ENCODE results near the gene SPOCK3. TPM values are rescaled to one million over a fixed set of nuclear protein-coding genes. Genes with fewer than 3 reads are reported as not detected.

The SPOCK3 gene
- total and polyA plus RNA-seq, 3 experiments from 2014 or later: not detected

DNA sequence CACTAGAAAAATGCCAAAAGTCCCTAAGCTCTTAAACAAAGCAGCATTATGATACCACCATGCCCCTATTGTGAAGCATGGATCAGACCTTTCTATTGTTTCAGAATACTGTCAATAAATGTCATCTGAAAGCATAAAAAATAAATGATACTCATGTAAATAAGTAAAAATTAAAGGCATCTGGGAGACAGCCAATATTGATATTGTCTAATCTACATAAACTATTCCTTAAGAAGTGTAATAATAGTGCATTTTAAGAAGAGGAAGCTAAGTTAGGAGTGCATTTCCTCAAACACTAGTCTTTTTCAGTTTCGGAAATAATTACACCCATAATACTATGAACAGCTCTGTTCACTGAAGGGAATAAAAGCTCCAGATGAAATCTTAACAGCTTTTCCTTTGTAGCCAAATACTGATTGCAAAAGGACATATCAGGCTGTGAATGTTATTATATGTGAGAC, 181.6 kb downstream of the SPOCK3 start:
- H3K36me3 ChIP-seq (ENCODE audit: insufficient read depth, low read length): no peaks in the 10 kb centered on the region
- no peaks in the 10 kb centered on the region for H3K4me1 Mint-ChIP-seq
- H3K9me3 Mint-ChIP-seq: peaks cover 0 to 8% (median 5%) of the 10 kb centered on the region in 5 donors
- no peaks in the 10 kb centered on the region for H3K36me3 Mint-ChIP-seq
- POLR2A ChIA-PET: no interaction called here
- H3K4me3 ChIP-seq (ENCODE audit: low read length): no peak overlapping the region
- no peak overlapping the region for H3K27ac ChIP-seq (ENCODE audit: low read depth, low read length)
- H3K27ac Mint-ChIP-seq: no peak overlapping the region
- H3K9me3 ChIP-seq (ENCODE audit: low read length): no peaks in the 10 kb centered on the region
- H3K4me1 ChIP-seq (ENCODE audit: insufficient read depth, low read length): no peaks in the 10 kb centered on the region
- no peak for DNase-seq
- CTCF ChIA-PET: no interaction called here
- no peaks in the 10 kb centered on the region for H3K27me3 ChIP-seq (ENCODE audit: insufficient read depth, low read length, poor library complexity, severe bottlenecking)
- H3K4me3 Mint-ChIP-seq: no peak overlapping the region
- H3K27me3 Mint-ChIP-seq: no peaks in the 10 kb centered on the region

DNA sequence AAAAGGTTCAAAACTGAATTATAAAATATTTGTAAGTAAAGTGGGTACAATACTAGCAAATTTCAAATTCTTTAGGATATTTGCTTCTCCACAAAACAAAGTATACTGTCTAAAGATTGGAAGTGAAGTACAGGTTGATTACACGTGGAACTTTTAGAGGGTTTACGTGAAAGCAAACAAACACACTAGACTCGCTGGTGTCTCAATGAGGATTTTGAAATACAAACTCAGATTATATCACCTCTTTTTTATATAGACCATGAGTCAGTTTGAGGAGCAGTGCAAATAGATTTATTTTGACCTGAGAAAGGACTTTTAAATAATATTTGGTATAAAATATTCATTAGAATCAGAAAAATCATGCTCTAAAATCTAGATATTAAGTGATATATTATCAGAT, 185.0 kb downstream of the SPOCK3 start:
- H3K36me3 Mint-ChIP-seq: no peaks in the 10 kb centered on the region
- Histone ChIP-seq H3K4me1 (ENCODE audit: insufficient read depth, low read length) (no peaks in the 10 kb centered on the region), H3K27ac (ENCODE audit: low read depth, low read length) (no peak overlapping the region), H3K27me3 (ENCODE audit: insufficient read depth, low read length, poor library complexity, severe bottlenecking) (no peaks in the 10 kb centered on the region), H3K36me3 (ENCODE audit: insufficient read depth, low read length) (no peaks in the 10 kb centered on the region), H3K9me3 (ENCODE audit: low read length) (no peaks in the 10 kb centered on the region), H3K4me3 (ENCODE audit: low read length) (no peak overlapping the region)
- H3K4me3 Mint-ChIP-seq: no peak overlapping the region
- CTCF ChIA-PET: no interaction called here
- H3K27me3 Mint-ChIP-seq: no peaks in the 10 kb centered on the region
- H3K4me1 Mint-ChIP-seq: no peaks in the 10 kb centered on the region
- POLR2A ChIA-PET: no interaction called here
- H3K9me3 Mint-ChIP-seq: peaks cover 0 to 20% (median 8%) of the 10 kb centered on the region in 5 donors
- no peak overlapping the region for H3K27ac Mint-ChIP-seq
- no peak for DNase-seq

- H3K27me3 Mint-ChIP-seq: no peaks in the 10 kb centered on the region
- H3K4me1 Mint-ChIP-seq: no peaks in the 10 kb centered on the region
- Histone ChIP-seq H3K27ac (ENCODE audit: low read depth, low read length) (no peak overlapping the region), H3K4me3 (ENCODE audit: low read length) (no peak overlapping the region), H3K9me3 (ENCODE audit: low read length) (no peaks in the 10 kb centered on the region), H3K36me3 (ENCODE audit: insufficient read depth, low read length) (no peaks in the 10 kb centered on the region), H3K27me3 (ENCODE audit: insufficient read depth, low read length, poor library complexity, severe bottlenecking) (no peaks in the 10 kb centered on the region), H3K4me1 (ENCODE audit: insufficient read depth, low read length) (no peaks in the 10 kb centered on the region)
- no peak for DNase-seq
- POLR2A ChIA-PET: no interaction called here
- peaks cover 2 to 19% (median 5%) of the 10 kb centered on the region in 5 donors for H3K9me3 Mint-ChIP-seq
- H3K27ac Mint-ChIP-seq: no peak overlapping the region
- H3K4me3 Mint-ChIP-seq: no peak overlapping the region
- no peaks in the 10 kb centered on the region for H3K36me3 Mint-ChIP-seq
- CTCF ChIA-PET: no interaction called here
Observed at GRCh38 chr4:167041524-167041923, 192.8 kb downstream of the SPOCK3 start.

DNA sequence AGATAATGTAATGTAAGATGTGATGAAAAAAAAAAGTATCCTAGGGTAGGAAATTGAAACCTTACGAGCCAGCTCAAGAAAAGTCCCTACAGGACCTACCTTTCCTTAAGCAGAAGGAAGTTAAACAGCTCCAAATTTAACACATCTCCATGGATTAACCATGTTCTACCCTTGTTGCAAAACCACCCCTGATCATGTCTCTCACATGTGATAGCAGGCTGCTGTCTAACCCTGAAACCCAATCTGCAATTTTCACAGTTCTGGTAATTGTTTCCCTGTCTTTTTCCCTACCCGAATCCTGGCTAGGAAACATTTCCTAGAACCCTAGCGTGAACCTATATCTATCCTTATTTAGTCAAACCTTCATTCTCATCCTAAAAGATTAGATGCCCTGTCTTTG, 198.9 kb downstream of the SPOCK3 start:
- Mint-ChIP-seq H3K36me3 (no peaks in the 10 kb centered on the region), H3K4me1 (no peaks in the 10 kb centered on the region), H3K9me3 (peaks cover 0 to 16% (median 4%) of the 10 kb centered on the region in 5 donors), H3K27me3 (no peaks in the 10 kb centered on the region), H3K4me3 (no peak overlapping the region), H3K27ac (no peak overlapping the region)
- ChIA-PET CTCF (no interaction called here), POLR2A (no interaction called here)
- H3K9me3 ChIP-seq (ENCODE audit: low read length): no peaks in the 10 kb centered on the region
- H3K27me3 ChIP-seq (ENCODE audit: insufficient read depth, low read length, poor library complexity, severe bottlenecking): no peaks in the 10 kb centered on the region
- no peak for DNase-seq
- no peak overlapping the region for H3K27ac ChIP-seq (ENCODE audit: low read depth, low read length)
- no peak overlapping the region for H3K4me3 ChIP-seq (ENCODE audit: low read length)
- H3K36me3 ChIP-seq (ENCODE audit: insufficient read depth, low read length): no peaks in the 10 kb centered on the region
- no peaks in the 10 kb centered on the region for H3K4me1 ChIP-seq (ENCODE audit: insufficient read depth, low read length)

DNA sequence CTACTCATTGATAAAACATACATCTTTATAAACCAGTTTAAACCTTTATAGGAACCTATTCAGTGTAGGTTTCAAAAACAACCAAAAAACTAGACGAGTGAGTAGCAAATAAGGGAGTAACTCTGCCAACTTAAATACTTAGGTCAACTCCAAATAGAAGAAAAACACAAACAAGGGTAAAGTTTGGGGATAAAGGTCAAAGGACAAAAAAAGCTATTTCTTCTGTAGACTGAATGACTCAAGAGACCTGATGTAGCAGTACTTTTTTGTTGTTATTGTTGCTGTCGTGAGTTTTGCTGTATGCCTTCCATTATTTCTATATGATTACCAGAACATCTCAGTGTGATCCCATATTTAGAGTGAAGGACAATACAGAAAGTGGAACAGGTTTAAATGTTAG, 199.3 kb downstream of the SPOCK3 start:
- H3K4me3 Mint-ChIP-seq: no peak overlapping the region
- Histone ChIP-seq H3K4me1 (ENCODE audit: insufficient read depth, low read length) (no peaks in the 10 kb centered on the region), H3K4me3 (ENCODE audit: low read length) (no peak overlapping the region), H3K27me3 (ENCODE audit: insufficient read depth, low read length, poor library complexity, severe bottlenecking) (no peaks in the 10 kb centered on the region), H3K9me3 (ENCODE audit: low read length) (no peaks in the 10 kb centered on the region), H3K27ac (ENCODE audit: low read depth, low read length) (no peak overlapping the region), H3K36me3 (ENCODE audit: insufficient read depth, low read length) (no peaks in the 10 kb centered on the region)
- H3K36me3 Mint-ChIP-seq: no peaks in the 10 kb centered on the region
- ChIA-PET POLR2A (no interaction called here), CTCF (no interaction called here)
- H3K4me1 Mint-ChIP-seq: no peaks in the 10 kb centered on the region
- no peak for DNase-seq
- no peak overlapping the region for H3K27ac Mint-ChIP-seq
- no peaks in the 10 kb centered on the region for H3K27me3 Mint-ChIP-seq
- peaks cover 0 to 16% (median 4%) of the 10 kb centered on the region in 5 donors for H3K9me3 Mint-ChIP-seq

DNA sequence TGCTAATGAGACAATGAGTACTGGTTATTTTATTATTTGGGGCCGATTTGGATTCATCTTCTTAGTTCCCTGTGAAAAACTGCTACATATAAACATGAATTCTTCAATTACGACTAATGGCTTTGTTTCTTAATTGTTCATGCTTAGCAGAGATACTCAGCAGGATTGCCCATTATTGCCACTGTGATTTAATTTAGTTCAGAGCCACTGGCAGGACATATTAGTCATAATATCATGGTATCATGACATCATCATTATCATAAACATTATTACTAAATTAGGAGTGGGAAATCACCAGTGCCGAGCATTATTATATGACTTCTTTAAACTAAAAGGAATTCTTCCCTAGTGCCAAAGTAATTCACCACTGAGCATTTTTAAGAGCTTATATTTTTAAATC, 201.4 kb downstream of the SPOCK3 start:
- peaks cover 0 to 12% (median 3%) of the 10 kb centered on the region in 5 donors for H3K9me3 Mint-ChIP-seq
- no peak for DNase-seq
- H3K9me3 ChIP-seq (ENCODE audit: low read length): no peaks in the 10 kb centered on the region
- no peaks in the 10 kb centered on the region for H3K36me3 Mint-ChIP-seq
- no peak overlapping the region for H3K27ac ChIP-seq (ENCODE audit: low read depth, low read length)
- no peaks in the 10 kb centered on the region for H3K4me1 Mint-ChIP-seq
- no peak overlapping the region for H3K4me3 ChIP-seq (ENCODE audit: low read length)
- CTCF ChIA-PET: no interaction called here
- H3K27me3 Mint-ChIP-seq: no peaks in the 10 kb centered on the region
- no peaks in the 10 kb centered on the region for H3K36me3 ChIP-seq (ENCODE audit: insufficient read depth, low read length)
- H3K4me1 ChIP-seq (ENCODE audit: insufficient read depth, low read length): no peaks in the 10 kb centered on the region
- POLR2A ChIA-PET: no interaction called here
- H3K27me3 ChIP-seq (ENCODE audit: insufficient read depth, low read length, poor library complexity, severe bottlenecking): no peaks in the 10 kb centered on the region
- H3K27ac Mint-ChIP-seq: no peak overlapping the region
- H3K4me3 Mint-ChIP-seq: no peak overlapping the region

DNA sequence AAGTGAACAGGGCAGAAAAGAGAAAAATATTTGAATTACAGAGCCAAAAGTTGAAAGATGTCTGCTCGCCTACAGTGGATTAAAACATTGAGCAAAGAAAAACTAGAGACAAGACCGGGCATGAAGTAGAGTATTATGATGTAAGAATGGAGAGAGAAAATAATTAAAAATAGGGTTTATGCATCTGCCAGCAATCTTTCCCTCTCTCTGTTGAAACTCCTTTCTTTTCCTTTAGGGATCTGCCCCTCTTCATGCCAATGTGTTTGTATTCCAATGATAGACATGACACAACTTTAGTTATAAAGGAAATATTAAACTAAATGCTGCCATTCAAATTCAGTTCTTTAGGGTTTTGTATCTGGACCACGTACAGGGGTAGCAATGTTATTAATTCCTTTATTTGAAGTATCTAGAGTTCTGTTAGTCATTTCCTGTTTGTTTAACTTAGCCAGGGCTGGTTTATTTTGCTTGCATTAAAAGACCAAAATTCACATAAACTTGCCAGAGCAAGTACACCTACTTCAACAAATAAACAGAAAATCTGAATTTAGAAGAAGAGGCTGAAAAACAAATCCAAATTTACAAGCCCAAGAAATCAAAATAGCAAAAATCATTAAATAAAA, 202.6 kb downstream of the SPOCK3 start:
- DNase-seq: no peak
- CTCF ChIA-PET: no interaction called here
- H3K36me3 Mint-ChIP-seq: no peaks in the 10 kb centered on the region

DNA sequence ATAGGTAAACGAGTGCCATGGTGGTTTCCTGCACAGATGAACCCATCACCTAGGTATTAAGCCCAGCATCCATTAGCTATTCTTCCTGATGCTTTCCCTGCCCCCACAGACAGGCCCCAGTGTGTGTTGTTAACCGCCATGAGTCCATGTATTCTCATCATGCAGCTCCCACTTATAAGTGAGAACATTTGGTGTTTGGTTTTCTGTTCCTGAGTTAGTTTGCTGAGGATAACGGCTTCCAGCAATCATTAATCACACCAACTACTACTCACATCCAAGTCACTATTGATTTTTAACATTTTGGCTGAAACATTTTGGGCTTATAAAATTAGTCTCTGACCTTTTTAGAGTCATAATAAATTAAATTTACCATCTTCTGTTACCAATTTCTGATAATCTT, 205.3 kb downstream of the SPOCK3 start:
- POLR2A ChIA-PET: no interaction called here
- no peaks in the 10 kb centered on the region for H3K36me3 Mint-ChIP-seq

More for the DNA sequence above, 202.6 kb downstream of the SPOCK3 start:
- POLR2A ChIA-PET: no interaction called here
- Mint-ChIP-seq H3K27me3 (no peaks in the 10 kb centered on the region), H3K4me3 (no peak overlapping the region), H3K9me3 (peaks cover 0 to 9% (median 2%) of the 10 kb centered on the region in 5 donors), H3K27ac (no peak overlapping the region), H3K4me1 (no peaks in the 10 kb centered on the region)
- H3K4me1 ChIP-seq (ENCODE audit: insufficient read depth, low read length): no peaks in the 10 kb centered on the region
- H3K36me3 ChIP-seq (ENCODE audit: insufficient read depth, low read length): no peaks in the 10 kb centered on the region
- H3K27ac ChIP-seq (ENCODE audit: low read depth, low read length): no peak overlapping the region
- H3K4me3 ChIP-seq (ENCODE audit: low read length): no peak overlapping the region
- H3K9me3 ChIP-seq (ENCODE audit: low read length): no peaks in the 10 kb centered on the region
- no peaks in the 10 kb centered on the region for H3K27me3 ChIP-seq (ENCODE audit: insufficient read depth, low read length, poor library complexity, severe bottlenecking)

More for the DNA sequence above, 205.3 kb downstream of the SPOCK3 start:
- H3K27ac ChIP-seq (ENCODE audit: low read depth, low read length): no peak overlapping the region
- Mint-ChIP-seq H3K4me1 (no peaks in the 10 kb centered on the region), H3K27ac (no peak overlapping the region), H3K4me3 (no peak overlapping the region), H3K9me3 (peaks cover 0 to 5% (median under 1%) of the 10 kb centered on the region in 5 donors), H3K27me3 (no peaks in the 10 kb centered on the region)
- DNase-seq: no peak
- no peaks in the 10 kb centered on the region for H3K9me3 ChIP-seq (ENCODE audit: low read length)
- no peaks in the 10 kb centered on the region for H3K4me1 ChIP-seq (ENCODE audit: insufficient read depth, low read length)
- H3K4me3 ChIP-seq (ENCODE audit: low read length): no peak overlapping the region
- no peaks in the 10 kb centered on the region for H3K36me3 ChIP-seq (ENCODE audit: insufficient read depth, low read length)
- H3K27me3 ChIP-seq (ENCODE audit: insufficient read depth, low read length, poor library complexity, severe bottlenecking): no peaks in the 10 kb centered on the region
- CTCF ChIA-PET: no interaction called here
